Measurements from ENCODE around the gene LENG9. TPM values are rescaled to one million over a fixed set of nuclear protein-coding genes. Genes with fewer than 3 reads are reported as not detected.

Gene LENG9
- total RNA-seq, 1 donor from 2014 or later, result 10.3 TPM

DNA sequence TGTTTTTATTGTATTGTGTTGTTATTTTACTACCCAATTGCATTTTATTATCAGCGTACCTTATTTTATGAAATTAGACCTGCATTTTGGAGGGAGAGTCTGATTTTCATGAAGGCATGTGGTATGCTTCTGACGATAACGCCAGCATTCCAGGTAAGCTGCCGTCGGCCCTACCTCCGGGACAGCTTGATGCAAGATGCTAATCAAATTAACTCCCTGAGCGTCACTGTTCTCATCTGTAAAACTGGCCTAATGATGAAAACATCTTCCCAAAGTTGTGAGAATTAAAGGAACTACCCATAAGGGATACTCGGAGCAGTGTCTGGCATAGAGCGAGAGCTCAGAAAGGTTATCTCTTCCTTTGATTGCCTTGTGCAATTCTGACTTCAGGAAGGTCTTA lies 26.2 kb upstream of the LENG9 start:
- intact Hi-C loops (cut with DNase I), result loop anchor here (10.0 kb wide), 1 partner anchor 175 kb away; the partner anchor contains the start of gene LILRB4
- Histone ChIP-seq H3K4me3 (no peak overlapping the region), H3K27ac (no peak overlapping the region), H3K9me3 (no peaks in the 10 kb centered on the region), H3K27me3 (no peaks in the 10 kb centered on the region), H3K36me3 (no peaks in the 10 kb centered on the region), H3K4me1 (no peaks in the 10 kb centered on the region)
- TF ChIP-seq POLR2AphosphoS5 (IDR thresholded peaks at IDR 0.05; ENCODE audit: insufficient read depth in 1 of 2, low read depth in 1 of 2) (no peak), POLR2A (IDR thresholded peaks at IDR 0.05) (no peak)
- TF ChIP-seq, protein P1, sequence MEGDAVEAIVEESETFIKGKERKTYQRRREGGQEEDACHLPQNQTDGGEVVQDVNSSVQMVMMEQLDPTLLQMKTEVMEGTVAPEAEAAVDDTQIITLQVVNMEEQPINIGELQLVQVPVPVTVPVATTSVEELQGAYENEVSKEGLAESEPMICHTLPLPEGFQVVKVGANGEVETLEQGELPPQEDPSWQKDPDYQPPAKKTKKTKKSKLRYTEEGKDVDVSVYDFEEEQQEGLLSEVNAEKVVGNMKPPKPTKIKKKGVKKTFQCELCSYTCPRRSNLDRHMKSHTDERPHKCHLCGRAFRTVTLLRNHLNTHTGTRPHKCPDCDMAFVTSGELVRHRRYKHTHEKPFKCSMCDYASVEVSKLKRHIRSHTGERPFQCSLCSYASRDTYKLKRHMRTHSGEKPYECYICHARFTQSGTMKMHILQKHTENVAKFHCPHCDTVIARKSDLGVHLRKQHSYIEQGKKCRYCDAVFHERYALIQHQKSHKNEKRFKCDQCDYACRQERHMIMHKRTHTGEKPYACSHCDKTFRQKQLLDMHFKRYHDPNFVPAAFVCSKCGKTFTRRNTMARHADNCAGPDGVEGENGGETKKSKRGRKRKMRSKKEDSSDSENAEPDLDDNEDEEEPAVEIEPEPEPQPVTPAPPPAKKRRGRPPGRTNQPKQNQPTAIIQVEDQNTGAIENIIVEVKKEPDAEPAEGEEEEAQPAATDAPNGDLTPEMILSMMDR (IDR thresholded peaks at IDR 0.05), result no peak
- no peak for DNase-seq (ENCODE audit: extremely low spot score in 2 of 2)

DNA sequence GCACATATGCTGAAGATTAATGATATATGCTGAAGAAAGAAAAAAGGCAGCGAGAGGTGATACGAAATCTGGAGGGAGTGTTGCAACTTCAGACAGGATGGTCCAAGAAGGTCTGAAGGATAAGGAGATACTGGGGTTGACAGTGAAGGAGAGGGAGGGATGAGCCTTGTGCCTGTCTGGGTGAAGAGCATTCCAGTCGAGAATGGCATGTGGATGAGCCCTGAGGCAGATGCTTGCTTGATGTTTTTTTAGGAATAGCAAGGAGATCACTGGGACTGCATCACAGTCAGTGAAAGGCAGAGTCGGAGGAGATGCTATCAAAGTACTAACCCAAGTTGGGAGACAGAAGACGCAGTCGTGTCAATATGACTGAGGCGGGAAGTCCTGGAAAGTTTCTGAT lies 25.8 kb upstream of the LENG9 start:
- intact Hi-C loops (cut with DNase I), result loop anchor here (10.0 kb wide), 1 partner anchor 175 kb away; the partner anchor contains the start of gene LILRB4
- no peak for DNase-seq (ENCODE audit: extremely low spot score in 2 of 2)
- no peak overlapping the region for H3K27ac ChIP-seq
- TF ChIP-seq POLR2A (IDR thresholded peaks at IDR 0.05) (no peak), POLR2AphosphoS5 (IDR thresholded peaks at IDR 0.05; ENCODE audit: insufficient read depth in 1 of 2, low read depth in 1 of 2) (no peak)
- TF ChIP-seq, protein P1 (IDR thresholded peaks at IDR 0.05), result no peak
- no peaks in the 10 kb centered on the region for H3K9me3 ChIP-seq
- H3K4me3 ChIP-seq, result no peak overlapping the region
- H3K27me3 ChIP-seq, result no peaks in the 10 kb centered on the region
- no peaks in the 10 kb centered on the region for H3K4me1 ChIP-seq
- no peaks in the 10 kb centered on the region for H3K36me3 ChIP-seq

DNA sequence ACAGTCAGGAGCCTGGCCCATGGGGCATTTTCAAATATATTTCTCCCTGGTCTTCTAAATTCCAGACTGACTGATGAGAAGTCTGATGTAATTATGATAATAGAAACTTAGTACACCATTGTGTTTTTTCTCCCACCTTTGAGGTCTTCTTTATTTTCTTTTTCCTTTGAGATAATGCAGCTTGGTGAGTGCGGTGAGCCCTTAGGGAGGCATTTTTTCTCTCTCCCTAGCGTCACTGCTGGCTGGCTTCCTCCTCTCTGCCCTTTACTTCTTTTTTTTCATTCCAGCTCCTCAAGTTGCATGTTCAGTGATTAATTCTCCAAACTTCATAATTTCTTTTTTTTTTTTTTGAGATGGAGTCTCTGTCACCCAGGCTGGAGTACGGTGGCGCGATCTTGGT lies 22.3 kb upstream of the LENG9 start:
- Histone ChIP-seq H3K4me3 (no peak overlapping the region), H3K4me1 (no peaks in the 10 kb centered on the region), H3K27me3 (no peaks in the 10 kb centered on the region), H3K9me3 (no peaks in the 10 kb centered on the region), H3K27ac (no peak overlapping the region), H3K36me3 (no peaks in the 10 kb centered on the region)
- TF ChIP-seq POLR2AphosphoS5 (IDR thresholded peaks at IDR 0.05; ENCODE audit: insufficient read depth in 1 of 2, low read depth in 1 of 2) (no peak), POLR2A (IDR thresholded peaks at IDR 0.05) (no peak)
- TF ChIP-seq, protein P1 (IDR thresholded peaks at IDR 0.05), result no peak
- no peak for DNase-seq (ENCODE audit: extremely low spot score in 2 of 2)
- intact Hi-C loops (cut with DNase I), result loop anchor here (10.0 kb wide), 1 partner anchor 179 kb away; the partner anchor contains the start of gene LILRB4

DNA sequence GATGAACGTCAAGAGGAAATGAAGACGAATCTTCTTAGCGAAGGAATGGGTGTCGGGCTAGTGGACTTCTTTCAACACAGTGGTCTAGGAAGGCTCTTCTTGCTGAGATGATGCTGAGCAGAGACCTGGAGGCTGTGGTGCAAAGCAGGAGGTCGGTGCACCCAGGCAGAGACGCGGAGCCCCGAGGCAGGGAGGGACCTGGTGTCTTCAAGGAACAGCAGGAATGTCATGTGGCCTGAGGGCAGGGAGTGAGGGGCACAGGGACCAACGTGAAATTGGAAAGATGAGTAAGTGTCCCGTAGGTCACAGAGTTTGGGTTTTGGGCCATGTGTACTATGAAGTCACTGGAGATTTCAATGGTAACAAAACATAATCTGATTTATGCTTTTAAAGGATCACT lies 20.9 kb upstream of the LENG9 start:
- intact Hi-C loops (cut with DNase I), result loop anchor here (10.0 kb wide), 1 partner anchor 180 kb away; the partner anchor contains the start of gene LILRB4
- TF ChIP-seq, protein P1 (IDR thresholded peaks at IDR 0.05), result no peak
- no peak for TF ChIP-seq POLR2AphosphoS5 (IDR thresholded peaks at IDR 0.05; ENCODE audit: insufficient read depth in 1 of 2, low read depth in 1 of 2)
- DNase-seq (ENCODE audit: extremely low spot score in 2 of 2), result no peak
- H3K27ac ChIP-seq, result no peak overlapping the region
- H3K27me3 ChIP-seq, result no peaks in the 10 kb centered on the region
- H3K9me3 ChIP-seq, result no peaks in the 10 kb centered on the region
- no peaks in the 10 kb centered on the region for H3K36me3 ChIP-seq
- H3K4me1 ChIP-seq, result no peaks in the 10 kb centered on the region
- H3K4me3 ChIP-seq, result no peak overlapping the region

DNA sequence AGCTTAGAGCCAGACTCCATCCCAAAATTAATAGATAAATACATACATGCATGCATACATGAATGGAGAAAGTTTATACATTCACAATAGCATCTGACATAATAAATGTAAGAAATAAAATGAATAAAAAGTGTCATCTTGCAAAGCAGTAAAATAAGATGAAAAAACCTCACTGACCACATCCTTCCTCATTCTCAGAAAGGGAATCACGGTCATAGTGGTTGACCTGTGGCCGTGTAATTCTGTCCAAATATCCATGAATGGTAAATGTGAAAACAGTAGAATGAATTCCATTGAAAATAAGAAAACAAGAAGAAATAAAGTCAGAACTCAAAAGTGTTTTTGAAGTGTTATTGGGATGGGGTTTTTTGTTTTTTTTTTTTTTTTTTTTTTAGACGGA lies 19.3 kb upstream of the LENG9 start:
- Histone ChIP-seq H3K4me1 (no peaks in the 10 kb centered on the region), H3K4me3 (no peak overlapping the region), H3K9me3 (no peaks in the 10 kb centered on the region), H3K27ac (no peak overlapping the region), H3K27me3 (no peaks in the 10 kb centered on the region), H3K36me3 (no peaks in the 10 kb centered on the region)
- no peak for DNase-seq (ENCODE audit: extremely low spot score in 2 of 2)
- intact Hi-C loops (cut with DNase I), result loop anchor here (10.0 kb wide), 1 partner anchor 182 kb away; the partner anchor contains the start of gene LILRB4
- TF ChIP-seq POLR2AphosphoS5 (IDR thresholded peaks at IDR 0.05; ENCODE audit: insufficient read depth in 1 of 2, low read depth in 1 of 2) (no peak), POLR2A (IDR thresholded peaks at IDR 0.05) (no peak)
- TF ChIP-seq, protein P1 (IDR thresholded peaks at IDR 0.05), result no peak
